HepG2 (cell line): ENCODE measurements around the gene TEX14. TPM values are rescaled to one million over a fixed set of nuclear protein-coding genes. Genes with fewer than 3 reads are reported as not detected.

Experiments
- HDAC6 ChIP-seq: fragments of 200-600 bp; sonication (generic); IDR thresholded peaks from 2 replicates; pipeline ENCODE4 v1.7.0; 2017; ENCODE audit warnings: mild to moderate bottlenecking, antibody characterized with exemption, low read length, low read depth
- KIAA2018 ChIP-seq: sonication (generic); formaldehyde crosslinking; IDR thresholded peaks from 2 replicates; pipeline ENCODE4 v1.5.0; 2020; ENCODE audit warnings: mild to moderate bottlenecking, missing genetic modification reagents, borderline replicate concordance
- MAZ ChIP-seq, 2 experiments: sonication (generic) in 1 of 2; formaldehyde crosslinking in 1 of 2; IDR thresholded peaks; 2 replicates each; pipeline versions ENCODE4 v1.5.0 to v1.6.1; 2012 to 2020; ENCODE audit warnings: low read depth in 2 of 2, mild to moderate bottlenecking in 2 of 2, borderline replicate concordance in 1 of 2, improper control_type of control experiment in 1 of 2, low read length in 1 of 2, missing genetic modification reagents in 1 of 2, moderate library complexity in 1 of 2
- NR2F2 ChIP-seq: IDR thresholded peaks from 2 replicates; pipeline ENCODE4 v1.6.1; 2012; ENCODE audit warnings: low read depth, inconsistent platforms, borderline replicate concordance
- PHF8 ChIP-seq: sonication (generic); formaldehyde crosslinking; IDR thresholded peaks from 2 replicates; pipeline ENCODE4 v1.5.0; 2020; ENCODE audit warnings: missing genetic modification reagents
- ZNF414 ChIP-seq: sonication (generic); formaldehyde crosslinking; IDR thresholded peaks from 2 replicates; pipeline ENCODE4 v1.5.0; 2020; ENCODE audit warnings: missing genetic modification reagents
- ZNF737 ChIP-seq: sonication (generic); formaldehyde crosslinking; IDR thresholded peaks from 2 replicates; pipeline ENCODE4 v1.5.0; 2020; ENCODE audit warnings: missing genetic modification reagents, mild to moderate bottlenecking, borderline replicate concordance
- polyA plus RNA-seq, 8 experiments: library from polyadenylated mRNA; depleted of rRNA in 3 of 8; stranded (reverse) in 7 of 8; unstranded in 1 of 8; fragments of >200 nt; fragmentation: Illumina TruSeq in 4 of 8; extraction: Trizol in 4 of 8; gene quantifications; 2 replicates each; pipeline versions ENCODE4 v1.2.1 to v1.2.3, GENCODE V29; 2011 to 2016; ENCODE audit warnings: low read depth in 4 of 8, missing spikeins in 1 of 8, mixed read lengths in 1 of 8; ENCODE audit not compliant: insufficient read depth in 1 of 8
- total RNA-seq, 5 experiments: library from RNA; depleted of rRNA; stranded (reverse); fragments of >200 nt; fragmentation: Illumina TruSeq; extraction: Trizol; gene quantifications; 2 replicates each; pipeline ENCODE4 v1.2.3, GENCODE V29; 2016; ENCODE audit warnings: low read depth in 1 of 5
- TF ChIP-seq, protein P1 (sequence below): sonication (generic); formaldehyde crosslinking; IDR thresholded peaks from 2 replicates; pipeline ENCODE4 v1.4.0; 2020; ENCODE audit warnings: missing genetic modification reagents
- TF ChIP-seq, protein P2 (sequence below): sonication (generic); formaldehyde crosslinking; IDR thresholded peaks from 2 replicates; pipeline ENCODE4 v1.4.0; 2020; ENCODE audit warnings: missing genetic modification reagents

TEX14 gene
- total and polyA plus RNA-seq, 2 of the 13 experiments (the other 11 are each of a cell fraction or from before 2014, with no cell fraction given), result 0.04 to 0.07 TPM

DNA sequence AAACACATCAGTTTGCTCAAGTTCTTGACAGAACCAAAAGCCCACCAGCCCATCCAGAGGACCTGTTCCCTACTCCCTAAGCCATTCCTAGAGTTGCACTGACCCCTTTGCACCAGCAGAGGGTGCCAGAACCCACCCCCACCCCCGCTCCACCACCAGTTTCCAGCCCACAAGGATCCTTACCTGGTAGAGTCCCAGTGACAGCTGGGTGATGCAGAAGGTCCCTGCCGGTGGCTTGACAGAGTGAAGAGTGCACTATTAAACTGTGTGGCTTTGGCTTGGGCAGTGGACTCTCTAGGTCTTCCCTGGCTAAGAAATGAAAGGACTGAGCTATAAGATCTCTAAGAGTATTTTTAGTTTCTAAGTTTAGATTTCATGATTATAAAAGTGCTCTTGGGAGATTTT is 104.1 kb downstream of the TEX14 start (continued):
- TF ChIP-seq ZNF414 (no peak), PHF8 (CRISPR knock-in tag) (no peak), ZNF737 (CRISPR knock-in tag) (no peak), KIAA2018 (CRISPR knock-in tag) (no peak), HDAC6 (no peak), MAZ (IDR thresholded peaks at IDR 0.05; ENCODE audit: borderline replicate concordance, low read depth, low read length) (0 out of 2 replicates have a peak, but pooled peaks have one; percentile 59), MAZ (CRISPR knock-in tag; IDR thresholded peaks at IDR 0.05; ENCODE audit: low read depth) (no peak), NR2F2 (no peak)
- TF ChIP-seq, protein P1, sequence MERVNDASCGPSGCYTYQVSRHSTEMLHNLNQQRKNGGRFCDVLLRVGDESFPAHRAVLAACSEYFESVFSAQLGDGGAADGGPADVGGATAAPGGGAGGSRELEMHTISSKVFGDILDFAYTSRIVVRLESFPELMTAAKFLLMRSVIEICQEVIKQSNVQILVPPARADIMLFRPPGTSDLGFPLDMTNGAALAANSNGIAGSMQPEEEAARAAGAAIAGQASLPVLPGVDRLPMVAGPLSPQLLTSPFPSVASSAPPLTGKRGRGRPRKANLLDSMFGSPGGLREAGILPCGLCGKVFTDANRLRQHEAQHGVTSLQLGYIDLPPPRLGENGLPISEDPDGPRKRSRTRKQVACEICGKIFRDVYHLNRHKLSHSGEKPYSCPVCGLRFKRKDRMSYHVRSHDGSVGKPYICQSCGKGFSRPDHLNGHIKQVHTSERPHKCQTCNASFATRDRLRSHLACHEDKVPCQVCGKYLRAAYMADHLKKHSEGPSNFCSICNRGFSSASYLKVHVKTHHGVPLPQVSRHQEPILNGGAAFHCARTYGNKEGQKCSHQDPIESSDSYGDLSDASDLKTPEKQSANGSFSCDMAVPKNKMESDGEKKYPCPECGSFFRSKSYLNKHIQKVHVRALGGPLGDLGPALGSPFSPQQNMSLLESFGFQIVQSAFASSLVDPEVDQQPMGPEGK (CRISPR knock-in tag), result 0 out of 2 replicates have a peak, but pooled peaks have one; percentile 13
- TF ChIP-seq, protein P2, sequence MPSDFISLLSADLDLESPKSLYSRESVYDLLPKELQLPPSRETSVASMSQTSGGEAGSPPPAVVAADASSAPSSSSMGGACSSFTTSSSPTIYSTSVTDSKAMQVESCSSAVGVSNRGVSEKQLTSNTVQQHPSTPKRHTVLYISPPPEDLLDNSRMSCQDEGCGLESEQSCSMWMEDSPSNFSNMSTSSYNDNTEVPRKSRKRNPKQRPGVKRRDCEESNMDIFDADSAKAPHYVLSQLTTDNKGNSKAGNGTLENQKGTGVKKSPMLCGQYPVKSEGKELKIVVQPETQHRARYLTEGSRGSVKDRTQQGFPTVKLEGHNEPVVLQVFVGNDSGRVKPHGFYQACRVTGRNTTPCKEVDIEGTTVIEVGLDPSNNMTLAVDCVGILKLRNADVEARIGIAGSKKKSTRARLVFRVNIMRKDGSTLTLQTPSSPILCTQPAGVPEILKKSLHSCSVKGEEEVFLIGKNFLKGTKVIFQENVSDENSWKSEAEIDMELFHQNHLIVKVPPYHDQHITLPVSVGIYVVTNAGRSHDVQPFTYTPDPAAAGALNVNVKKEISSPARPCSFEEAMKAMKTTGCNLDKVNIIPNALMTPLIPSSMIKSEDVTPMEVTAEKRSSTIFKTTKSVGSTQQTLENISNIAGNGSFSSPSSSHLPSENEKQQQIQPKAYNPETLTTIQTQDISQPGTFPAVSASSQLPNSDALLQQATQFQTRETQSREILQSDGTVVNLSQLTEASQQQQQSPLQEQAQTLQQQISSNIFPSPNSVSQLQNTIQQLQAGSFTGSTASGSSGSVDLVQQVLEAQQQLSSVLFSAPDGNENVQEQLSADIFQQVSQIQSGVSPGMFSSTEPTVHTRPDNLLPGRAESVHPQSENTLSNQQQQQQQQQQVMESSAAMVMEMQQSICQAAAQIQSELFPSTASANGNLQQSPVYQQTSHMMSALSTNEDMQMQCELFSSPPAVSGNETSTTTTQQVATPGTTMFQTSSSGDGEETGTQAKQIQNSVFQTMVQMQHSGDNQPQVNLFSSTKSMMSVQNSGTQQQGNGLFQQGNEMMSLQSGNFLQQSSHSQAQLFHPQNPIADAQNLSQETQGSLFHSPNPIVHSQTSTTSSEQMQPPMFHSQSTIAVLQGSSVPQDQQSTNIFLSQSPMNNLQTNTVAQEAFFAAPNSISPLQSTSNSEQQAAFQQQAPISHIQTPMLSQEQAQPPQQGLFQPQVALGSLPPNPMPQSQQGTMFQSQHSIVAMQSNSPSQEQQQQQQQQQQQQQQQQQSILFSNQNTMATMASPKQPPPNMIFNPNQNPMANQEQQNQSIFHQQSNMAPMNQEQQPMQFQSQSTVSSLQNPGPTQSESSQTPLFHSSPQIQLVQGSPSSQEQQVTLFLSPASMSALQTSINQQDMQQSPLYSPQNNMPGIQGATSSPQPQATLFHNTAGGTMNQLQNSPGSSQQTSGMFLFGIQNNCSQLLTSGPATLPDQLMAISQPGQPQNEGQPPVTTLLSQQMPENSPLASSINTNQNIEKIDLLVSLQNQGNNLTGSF (CRISPR knock-in tag), result no peak
